Measurements from ENCODE around the gene NKIRAS2. TPM values are rescaled to one million over a fixed set of nuclear protein-coding genes. Genes with fewer than 3 reads are reported as not detected.
A peak's percentile ranks its signal among the peaks of the same experiment; 100 is the strongest.

The NKIRAS2 gene
- total RNA-seq, 2 experiments from 2014 or later = 16.3 to 17.2 TPM

DNA sequence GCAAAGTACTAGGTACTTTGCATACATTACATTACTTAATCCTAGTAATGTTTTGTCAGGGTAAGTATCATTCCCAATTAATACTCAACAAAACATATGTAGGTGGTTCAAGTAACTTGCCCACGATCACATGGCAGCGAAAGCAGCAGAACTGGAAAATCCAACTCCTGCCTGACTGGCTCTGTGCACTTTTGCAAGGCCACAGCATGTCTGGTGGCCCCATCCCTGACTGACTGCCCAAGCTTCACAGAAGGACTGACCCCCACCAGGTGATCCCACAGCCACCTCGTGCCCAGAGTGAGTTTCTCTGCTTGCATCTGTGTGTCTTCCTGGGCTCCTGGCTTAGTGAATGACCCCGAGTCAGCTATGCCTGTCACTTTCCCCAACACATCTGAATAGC is 41.9 kb upstream of the NKIRAS2 start:
- DNase-seq (no peak), ATAC-seq (no peak)
- POLR2A ChIA-PET = interaction anchor here (1.3 kb wide), 1 partner anchor 11 kb away, joined by 5 read pairs; the partner anchor contains the start of gene CNP
- Mint-ChIP-seq H3K4me1 (no peaks in the 10 kb centered on the region), H3K4me3 (no peak overlapping the region), H3K27ac (peak overlapping the region; percentile 37), H3K9me3 (ENCODE audit: low read depth) (no peaks in the 10 kb centered on the region), H3K36me3 (ENCODE audit: low read depth) (peaks cover 51% of the 10 kb centered on the region), H3K27me3 (no peaks in the 10 kb centered on the region)
- intact Hi-C loops (cut with DNase I, micrococcal nuclease) = no loop called here
- CTCF ChIA-PET = no interaction called here

DNA sequence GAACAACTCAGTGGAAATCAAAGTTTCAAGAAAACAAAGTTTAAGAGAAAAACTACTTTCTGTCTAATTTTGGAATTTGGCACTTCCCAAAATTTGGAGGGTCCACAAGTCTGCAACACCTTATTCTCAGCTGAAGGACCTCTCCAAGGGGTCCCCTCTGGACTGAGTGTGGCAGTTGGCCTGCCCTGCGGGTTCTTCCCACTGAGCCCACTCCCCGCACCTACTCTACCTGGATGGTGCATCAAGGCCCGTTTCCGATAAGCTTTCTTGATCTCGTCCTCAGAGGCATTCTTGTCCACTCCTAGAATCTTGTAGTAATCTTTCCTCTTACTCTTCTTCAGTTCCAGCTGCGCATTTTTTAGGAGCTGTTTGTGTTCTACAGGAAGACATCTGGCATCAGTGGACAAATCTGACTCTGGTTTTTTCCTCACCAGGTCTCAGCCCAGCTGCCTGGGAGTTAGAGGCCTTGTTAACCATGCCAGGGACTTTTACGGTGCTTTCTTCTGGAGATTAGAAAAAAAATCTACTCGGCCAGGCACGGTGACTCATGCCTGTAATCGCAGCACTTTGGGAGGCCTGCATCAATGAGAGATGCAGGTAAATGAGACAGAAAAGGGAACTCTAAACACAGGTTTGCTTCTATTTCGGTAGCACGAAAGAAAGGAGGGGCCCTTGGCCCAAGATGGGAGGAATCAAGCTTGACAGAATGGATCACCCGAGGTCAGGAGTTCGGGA is 37.7 kb upstream of the NKIRAS2 start:
- ChIA-PET CTCF (interaction anchor here (0.5 to 1.1 kb wide), 3 partner anchors 16 to 48 kb away, joined by 3 read pairs; partner anchors contain the start of gene CNP), POLR2A (interaction anchor here (0.6 kb wide), 3 partner anchors 45 to 66 kb away, joined by 3 to 4 read pairs (median 3); no protein-coding TSS in a partner anchor)
- no peak for DNase-seq
- intact Hi-C loops (cut with DNase I, micrococcal nuclease) = no loop called here
- H3K27ac Mint-ChIP-seq = no peak overlapping the region
- H3K36me3 Mint-ChIP-seq (ENCODE audit: low read depth) = peaks cover 56% of the 10 kb centered on the region
- H3K4me1 Mint-ChIP-seq = peaks cover 3% of the 10 kb centered on the region
- H3K27me3 Mint-ChIP-seq = no peaks in the 10 kb centered on the region
- no peak for ATAC-seq
- H3K9me3 Mint-ChIP-seq (ENCODE audit: low read depth) = no peaks in the 10 kb centered on the region
- no peak overlapping the region for H3K4me3 Mint-ChIP-seq

DNA sequence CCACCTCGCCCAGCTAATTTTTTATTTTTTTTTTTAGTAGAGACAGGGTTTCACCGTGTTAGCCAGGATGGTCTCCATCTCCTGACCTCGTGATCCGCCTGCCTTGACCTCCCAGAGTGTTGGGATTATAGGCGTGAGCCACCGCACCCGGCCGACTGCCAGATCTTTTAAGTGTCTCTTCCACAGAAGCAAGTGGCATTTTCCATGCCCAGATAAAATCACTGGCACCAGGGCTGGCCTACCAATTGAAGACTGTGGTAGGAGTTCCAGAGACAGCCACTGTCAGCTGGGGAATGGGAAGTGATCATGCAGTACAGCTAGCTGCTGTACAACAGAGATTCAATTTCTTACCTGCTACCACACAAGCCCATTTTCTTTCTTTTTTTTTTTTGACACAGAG is 35.4 kb upstream of the NKIRAS2 start:
- H3K4me3 Mint-ChIP-seq = no peak overlapping the region
- ChIA-PET CTCF (interaction anchor here (0.6 to 1.4 kb wide), 4 partner anchors 14 to 45 kb away, joined by 3 to 5 read pairs (median 4); partner anchors contain the start of gene NKIRAS2), POLR2A (no interaction called here)
- no peak for DNase-seq
- H3K36me3 Mint-ChIP-seq (ENCODE audit: low read depth) = peaks cover 67% of the 10 kb centered on the region
- no peak for ATAC-seq
- H3K27me3 Mint-ChIP-seq = no peaks in the 10 kb centered on the region
- H3K9me3 Mint-ChIP-seq (ENCODE audit: low read depth) = no peaks in the 10 kb centered on the region
- H3K27ac Mint-ChIP-seq = no peak overlapping the region
- peaks cover 17% of the 10 kb centered on the region for H3K4me1 Mint-ChIP-seq
- intact Hi-C loops (cut with DNase I, micrococcal nuclease) = no loop called here

DNA sequence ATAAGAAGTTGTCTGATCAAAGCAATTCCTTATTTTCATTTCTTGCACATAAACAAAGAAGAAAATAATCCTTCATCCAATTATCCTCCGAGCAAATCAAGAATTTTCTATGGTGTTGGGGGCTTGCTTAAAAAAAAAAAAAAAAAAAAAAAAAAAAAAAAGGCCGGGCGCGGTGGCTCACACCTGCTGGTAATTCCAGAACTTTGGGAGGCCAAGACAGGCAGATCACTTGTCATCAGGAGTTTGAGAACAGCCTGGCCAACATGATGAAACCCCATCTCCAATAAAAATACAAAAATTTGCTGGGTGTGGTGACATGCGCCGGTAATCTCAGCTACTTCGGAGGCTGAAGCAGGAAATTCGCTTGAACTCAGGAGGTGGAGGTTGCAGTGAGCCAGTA is 34.0 kb upstream of the NKIRAS2 start:
- no peak for DNase-seq
- no peak for ATAC-seq
- peaks cover 17% of the 10 kb centered on the region for H3K4me1 Mint-ChIP-seq
- H3K27ac Mint-ChIP-seq = no peak overlapping the region
- intact Hi-C loops (cut with DNase I, micrococcal nuclease) = no loop called here
- CTCF ChIA-PET = interaction anchor here (0.6 to 0.8 kb wide), 2 partner anchors 10 to 338 kb away, joined by 3 to 5 read pairs; no protein-coding TSS in a partner anchor
- no peaks in the 10 kb centered on the region for H3K9me3 Mint-ChIP-seq (ENCODE audit: low read depth)
- POLR2A ChIA-PET = no interaction called here
- peaks cover 71% of the 10 kb centered on the region for H3K36me3 Mint-ChIP-seq (ENCODE audit: low read depth)
- no peaks in the 10 kb centered on the region for H3K27me3 Mint-ChIP-seq
- no peak overlapping the region for H3K4me3 Mint-ChIP-seq

DNA sequence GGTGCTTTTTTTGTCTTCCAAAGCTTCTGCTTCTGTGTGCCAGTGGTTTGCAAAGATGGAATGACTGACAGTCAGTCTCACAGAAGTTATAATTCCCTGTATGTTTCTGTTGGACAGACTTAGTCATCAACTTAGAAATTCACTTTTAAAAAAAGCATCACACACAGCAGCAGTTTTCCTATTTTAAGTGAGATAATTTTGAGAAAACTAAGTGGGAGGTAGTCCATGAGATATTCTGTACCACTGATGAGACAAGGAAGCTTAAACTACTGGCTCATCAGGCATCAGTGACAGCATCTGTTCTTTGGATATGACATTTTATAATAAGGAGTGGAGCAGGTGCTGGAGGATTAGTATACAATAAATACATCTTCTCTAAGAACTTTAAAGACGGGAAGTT is 33.3 kb upstream of the NKIRAS2 start:
- no peak overlapping the region for H3K4me3 Mint-ChIP-seq
- DNase-seq (no peak), ATAC-seq (no peak)
- ChIA-PET CTCF (interaction anchor here (1.4 kb wide), 1 partner anchor 33 kb away, joined by 5 read pairs; the partner anchor contains the start of gene NKIRAS2), POLR2A (interaction anchor here (1.4 to 1.5 kb wide), 2 partner anchors 18 to 20 kb away, joined by 3 to 7 read pairs; partner anchors contain the start of gene CNP)
- peak overlapping the region; percentile 89 for H3K27ac Mint-ChIP-seq
- H3K9me3 Mint-ChIP-seq (ENCODE audit: low read depth) = no peaks in the 10 kb centered on the region
- peaks cover 17% of the 10 kb centered on the region for H3K4me1 Mint-ChIP-seq
- H3K27me3 Mint-ChIP-seq = no peaks in the 10 kb centered on the region
- peaks cover 67% of the 10 kb centered on the region for H3K36me3 Mint-ChIP-seq (ENCODE audit: low read depth)
- intact Hi-C loops (cut with DNase I, micrococcal nuclease) = no loop called here

DNA sequence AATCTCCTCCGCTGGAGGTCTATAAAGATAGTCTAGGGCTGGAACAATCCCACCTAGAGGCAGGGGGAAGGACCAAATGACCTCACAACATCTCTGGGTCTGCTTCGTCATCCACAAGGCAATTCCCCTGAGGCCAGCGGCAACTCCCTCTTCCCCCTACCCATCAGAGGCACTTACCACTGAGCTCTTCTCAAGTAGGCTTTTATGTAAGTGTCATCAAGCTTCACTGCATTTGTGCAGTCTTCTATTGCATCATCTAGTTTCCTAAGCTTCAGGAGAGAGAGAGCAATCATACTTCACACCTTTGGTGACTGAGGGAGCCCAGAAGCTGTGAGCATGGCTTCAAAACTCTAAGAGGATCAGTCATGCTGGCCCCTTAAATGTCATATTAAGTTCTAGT is 32.2 kb upstream of the NKIRAS2 start:
- ATAC-seq (peak; percentile 94), DNase-seq (peak; percentile 43)
- Mint-ChIP-seq H3K4me3 (no peak overlapping the region), H3K27ac (peak overlapping the region; percentile 89), H3K9me3 (ENCODE audit: low read depth) (no peaks in the 10 kb centered on the region), H3K4me1 (peaks cover 17% of the 10 kb centered on the region), H3K27me3 (no peaks in the 10 kb centered on the region), H3K36me3 (ENCODE audit: low read depth) (peaks cover 63% of the 10 kb centered on the region)
- intact Hi-C loops (cut with DNase I, micrococcal nuclease) = no loop called here
- ChIA-PET CTCF (interaction anchor here (0.6 to 1.4 kb wide), 4 partner anchors 22 to 32 kb away, joined by 3 to 5 read pairs (median 3); partner anchors contain the start of genes DNAJC7 and NKIRAS2), POLR2A (interaction anchor here (1.1 to 1.5 kb wide), 3 partner anchors 15 to 21 kb away, joined by 3 to 7 read pairs (median 4); partner anchors contain the start of gene CNP)

DNA sequence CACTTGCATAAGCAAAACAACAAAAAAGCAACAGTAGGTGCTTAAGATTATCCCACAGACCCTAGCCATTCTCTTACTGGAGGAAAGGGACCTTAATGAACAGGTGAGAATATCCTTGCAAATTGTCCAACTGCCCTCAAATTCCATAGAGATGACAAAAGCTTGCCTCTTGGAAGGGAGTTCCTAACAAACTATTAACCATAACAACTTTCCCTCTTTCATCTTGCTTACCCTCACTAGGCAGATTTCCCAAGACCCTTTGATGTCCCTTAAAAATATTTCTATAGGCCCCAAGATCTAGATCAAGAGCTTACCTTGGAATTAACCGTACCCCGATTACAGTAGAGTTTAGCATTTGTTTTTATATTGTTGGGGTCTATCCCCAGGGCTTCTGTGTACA is 31.5 kb upstream of the NKIRAS2 start:
- intact Hi-C loops (cut with DNase I, micrococcal nuclease) = no loop called here
- no peak for ATAC-seq
- ChIA-PET CTCF (interaction anchor here (0.6 to 1.1 kb wide), 4 partner anchors 13 to 286 kb away, joined by 3 to 4 read pairs (median 3); partner anchors contain the start of gene GHDC), POLR2A (no interaction called here)
- Mint-ChIP-seq H3K4me1 (peaks cover 17% of the 10 kb centered on the region), H3K4me3 (no peak overlapping the region), H3K27ac (peak overlapping the region; percentile 89), H3K36me3 (ENCODE audit: low read depth) (peaks cover 64% of the 10 kb centered on the region), H3K27me3 (no peaks in the 10 kb centered on the region), H3K9me3 (ENCODE audit: low read depth) (no peaks in the 10 kb centered on the region)
- no peak for DNase-seq

DNA sequence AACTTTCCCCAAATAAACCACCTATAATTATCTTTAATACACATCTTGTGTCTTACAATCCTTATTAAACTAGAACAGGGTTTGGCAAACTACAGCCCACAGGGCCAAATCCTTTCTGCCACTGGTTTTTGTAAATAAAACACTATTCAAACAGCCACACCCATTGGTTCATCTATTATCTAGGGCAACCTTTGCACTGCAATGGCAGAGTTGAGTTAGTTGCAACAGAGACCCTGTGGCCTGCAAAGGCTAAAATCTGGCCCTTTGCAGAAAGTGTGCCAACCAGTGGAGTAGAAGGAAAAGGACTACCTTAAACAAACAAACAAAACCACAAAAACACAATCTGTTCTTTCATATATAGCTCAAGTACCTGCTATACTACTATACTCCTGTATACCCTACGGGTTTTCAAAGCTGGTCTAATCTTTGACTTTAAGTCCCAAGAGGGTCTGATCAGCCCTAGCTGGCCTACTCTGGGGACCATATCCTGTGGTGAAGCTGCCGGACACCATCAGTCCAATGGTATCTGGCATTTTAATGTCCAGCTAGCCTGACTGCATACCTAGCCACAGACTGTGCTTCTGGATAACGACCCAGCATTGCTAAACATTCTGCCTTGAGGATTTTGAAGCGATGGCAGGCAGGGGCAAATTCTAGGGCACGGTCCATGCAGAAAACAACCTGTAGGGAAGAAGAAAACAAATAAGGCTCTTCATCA is 30.0 kb upstream of the NKIRAS2 start:
- H3K4me1 Mint-ChIP-seq = peaks cover 17% of the 10 kb centered on the region
- POLR2A ChIA-PET = no interaction called here
- H3K27me3 Mint-ChIP-seq = no peaks in the 10 kb centered on the region
- DNase-seq (no peak), ATAC-seq (no peak)
- intact Hi-C loops (cut with DNase I, micrococcal nuclease) = no loop called here
- peaks cover 60% of the 10 kb centered on the region for H3K36me3 Mint-ChIP-seq (ENCODE audit: low read depth)
- H3K9me3 Mint-ChIP-seq (ENCODE audit: low read depth) = no peaks in the 10 kb centered on the region
- no peak overlapping the region for H3K27ac Mint-ChIP-seq
- CTCF ChIA-PET = interaction anchor here (1.1 kb wide), 1 partner anchor 12 kb away, joined by 4 read pairs; no protein-coding TSS in a partner anchor
- no peak overlapping the region for H3K4me3 Mint-ChIP-seq

DNA sequence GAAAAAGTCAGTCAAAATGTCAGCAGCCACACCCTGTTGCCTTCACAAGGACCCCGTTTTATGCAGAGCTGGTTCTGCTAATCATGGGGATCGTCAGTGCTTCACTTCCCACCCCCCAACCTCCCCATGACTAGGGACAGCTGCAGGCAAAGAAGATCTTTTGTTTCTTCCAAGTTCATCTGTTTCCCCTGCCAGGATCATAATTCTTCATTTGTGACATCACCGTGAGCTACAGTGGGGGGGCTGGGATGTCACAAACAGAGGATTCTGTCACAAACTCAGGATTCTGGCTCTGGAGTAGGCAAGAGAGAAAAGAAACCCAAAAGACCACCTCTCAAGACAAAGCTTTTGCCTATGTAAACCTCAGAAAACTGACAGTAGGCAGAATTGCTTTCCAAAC is 27.3 kb upstream of the NKIRAS2 start:
- no peak overlapping the region for H3K27ac Mint-ChIP-seq
- ChIA-PET POLR2A (no interaction called here), CTCF (interaction anchor here (0.6 to 0.7 kb wide), 3 partner anchors 17 to 463 kb away, joined by 3 to 4 read pairs (median 3); no protein-coding TSS in a partner anchor)
- intact Hi-C loops (cut with DNase I, micrococcal nuclease) = no loop called here
- peaks cover 22% of the 10 kb centered on the region for H3K4me1 Mint-ChIP-seq
- ATAC-seq (no peak), DNase-seq (no peak)
- H3K27me3 Mint-ChIP-seq = no peaks in the 10 kb centered on the region
- no peak overlapping the region for H3K4me3 Mint-ChIP-seq
- peaks cover 57% of the 10 kb centered on the region for H3K36me3 Mint-ChIP-seq (ENCODE audit: low read depth)
- no peaks in the 10 kb centered on the region for H3K9me3 Mint-ChIP-seq (ENCODE audit: low read depth)

DNA sequence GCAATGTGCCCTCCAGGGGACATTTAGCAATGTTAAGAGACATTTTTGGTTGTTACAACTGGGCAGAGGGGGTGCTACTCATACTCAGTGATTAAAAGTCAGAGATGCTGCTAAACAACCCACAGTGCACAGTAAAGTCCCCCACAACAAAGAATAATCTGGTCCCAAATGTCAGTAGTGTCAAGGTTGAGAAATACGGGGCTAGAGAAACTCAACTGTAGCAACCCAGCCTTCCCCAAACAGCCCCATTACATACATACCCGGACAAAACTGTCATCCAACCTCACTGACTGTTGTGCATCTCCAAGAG is 23.1 kb upstream of the NKIRAS2 start:
- H3K9me3 Mint-ChIP-seq (ENCODE audit: low read depth) = no peaks in the 10 kb centered on the region
- intact Hi-C loops (cut with DNase I, micrococcal nuclease) = no loop called here
- H3K36me3 Mint-ChIP-seq (ENCODE audit: low read depth) = peaks cover 42% of the 10 kb centered on the region
- peaks cover 12% of the 10 kb centered on the region for H3K4me1 Mint-ChIP-seq
- ATAC-seq = no peak
- CTCF ChIA-PET = no interaction called here
- H3K4me3 Mint-ChIP-seq = no peak overlapping the region
- POLR2A ChIA-PET = no interaction called here
- DNase-seq = no peak
- no peaks in the 10 kb centered on the region for H3K27me3 Mint-ChIP-seq
- H3K27ac Mint-ChIP-seq = peak overlapping the region; percentile 26

DNA sequence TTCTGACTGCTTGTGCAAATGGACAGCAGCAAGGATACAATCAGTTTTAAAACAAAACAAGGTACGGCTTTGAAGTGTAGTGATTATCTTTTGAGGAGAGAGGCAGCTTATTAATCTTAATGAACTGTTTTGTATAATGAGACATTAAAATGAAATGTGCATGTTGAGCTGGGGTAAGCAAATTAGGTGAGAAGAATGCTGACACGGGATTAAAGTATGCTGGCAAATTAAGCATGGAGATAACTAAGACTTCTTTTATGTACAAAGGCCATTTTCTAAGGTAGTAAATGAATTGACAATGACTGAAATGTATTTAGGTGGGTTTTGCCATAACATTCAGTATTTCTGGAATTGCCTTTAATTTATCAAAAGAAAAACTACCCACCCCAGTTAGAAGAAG is 21.4 kb upstream of the NKIRAS2 start:
- peaks cover 16% of the 10 kb centered on the region for H3K4me1 Mint-ChIP-seq
- DNase-seq (no peak), ATAC-seq (no peak)
- no peak overlapping the region for H3K27ac Mint-ChIP-seq
- ChIA-PET POLR2A (no interaction called here), CTCF (interaction anchor here (1.1 kb wide), 1 partner anchor 31 kb away, joined by 3 read pairs; no protein-coding TSS in a partner anchor)
- peaks cover 30% of the 10 kb centered on the region for H3K36me3 Mint-ChIP-seq (ENCODE audit: low read depth)
- intact Hi-C loops (cut with DNase I, micrococcal nuclease) = no loop called here
- H3K4me3 Mint-ChIP-seq = no peak overlapping the region
- H3K9me3 Mint-ChIP-seq (ENCODE audit: low read depth) = no peaks in the 10 kb centered on the region
- H3K27me3 Mint-ChIP-seq = no peaks in the 10 kb centered on the region

Data from activated CD4-positive, alpha-beta T cell treated with anti-CD3 and anti-CD28 coated beads for 36 hours (primary cell).